Naive thymus-derived CD8-positive, alpha-beta T cell (primary cell): Measurements from ENCODE around the gene REEP6. TPM values are rescaled to one million over a fixed set of nuclear protein-coding genes. Genes with fewer than 3 reads are reported as not detected.
A peak's percentile ranks its signal among the peaks of the same experiment; 100 is the strongest.

Source experiments
- ATAC-seq, 2 donors: fragments of 150-1000 bp; cut with Tn5 transposase in 1 of 2; sonication (Bioruptor Pico), chemical (Tn5 transposase) in 1 of 2; 1 replicate in 1 of 2; 2 replicates in 1 of 2; pipeline ENCODE4 v1.10.0; 2021; ENCODE audit warnings: mild to moderate bottlenecking in 2 of 2, moderate library complexity in 2 of 2
- POLR2A ChIA-PET: fragments of 350-600 bp; sonication (Branson Sonifier 250); formaldehyde crosslinking; loops from one replicate; lab custom pipeline; 2021; ENCODE audit warnings: antibody characterized with exemption; lab: Charles Lee
- DNase-seq, 10 donors: peaks; one replicate each; pipeline versions ENCODE4 v3.0.0 to v3.0.0-alpha.2; 2020 to 2022
- H3K27ac Mint-ChIP-seq, 10 donors: one replicate each; pipeline ENCODE4 v1.8.0; 2020 to 2022; ENCODE audit warnings: mild to moderate bottlenecking in 10 of 10, mixed read lengths in 10 of 10, moderate library complexity in 4 of 10, inconsistent platforms in 1 of 10
- H3K27me3 Mint-ChIP-seq, 5 donors: one replicate each; pipeline ENCODE4 v1.8.0; 2021 to 2022; ENCODE audit warnings: mixed read lengths in 5 of 5
- H3K36me3 Mint-ChIP-seq, 3 donors: one replicate each; pipeline ENCODE4 v1.8.0; 2020 to 2022; ENCODE audit warnings: mixed read lengths in 3 of 3, mild to moderate bottlenecking in 2 of 3, inconsistent platforms in 1 of 3
- H3K4me1 Mint-ChIP-seq, 4 donors: one replicate each; pipeline ENCODE4 v1.8.0; 2021 to 2022; ENCODE audit warnings: mixed read lengths in 4 of 4
- H3K4me3 Mint-ChIP-seq, 10 donors: one replicate each; pipeline ENCODE4 v1.8.0; 2020 to 2022; ENCODE audit warnings: mild to moderate bottlenecking in 10 of 10, mixed read lengths in 10 of 10, moderate library complexity in 6 of 10, inconsistent platforms in 1 of 10
- H3K9me3 Mint-ChIP-seq, 9 donors: one replicate each; pipeline ENCODE4 v1.8.0; 2020 to 2022; ENCODE audit warnings: mixed read lengths in 9 of 9, mild to moderate bottlenecking in 3 of 9, inconsistent platforms in 1 of 9, moderate library complexity in 1 of 9
- polyA plus RNA-seq, 3 donors: library from polyadenylated mRNA; unstranded; fragments of 300-500 nt; fragmentation: Illumina TruSeq; gene quantifications; one replicate each; pipeline ENCODE4 v1.2.3, GENCODE V29; 2021
- total RNA-seq, 8 experiments: library from RNA in 2 of 8; stranded (reverse) in 2 of 8; gene quantifications; one replicate each; pipeline ENCODE4 v1.2.3 and lab custom pipeline; 2021 to 2026

Gene REEP6
- total and polyA plus RNA-seq, 5 experiments from 2014 or later = 4.7 to 7.7 (median 4.9) TPM

- no peak for DNase-seq
- Mint-ChIP-seq H3K36me3 (peaks cover 0 to 2% (median 0%) of the 10 kb centered on the region in 3 donors), H3K27ac (peak overlapping the region in 6 of 10 donors; percentile 30 to 94 (median 68)), H3K4me1 (peaks cover 11 to 36% (median 20%) of the 10 kb centered on the region in 4 donors), H3K27me3 (peaks cover 0 to 20% (median 2%) of the 10 kb centered on the region in 5 donors), H3K4me3 (peak overlapping the region in 3 of 10 donors; percentile 34 to 45 (median 42)), H3K9me3 (no peaks in the 10 kb centered on the region)
- POLR2A ChIA-PET = interaction anchor here (0.9 kb wide), 1 partner anchor 15 kb away, joined by 3 read pairs; the partner anchor contains the start of gene REEP6
- ATAC-seq = no peak
Measured at GRCh38 chr19:1505991-1506881, 15.3 kb downstream of the REEP6 start.

- POLR2A ChIA-PET = no interaction called here
- H3K36me3 Mint-ChIP-seq = peaks cover 0 to 2% (median 0%) of the 10 kb centered on the region in 3 donors
- no peaks in the 10 kb centered on the region for H3K9me3 Mint-ChIP-seq
- H3K27ac Mint-ChIP-seq = peak overlapping the region in 9 of 10 donors; percentile 77 to 97 (median 96)
- DNase-seq (no peak), ATAC-seq (no peak)
- peaks cover 11 to 39% (median 21%) of the 10 kb centered on the region in 4 donors for H3K4me1 Mint-ChIP-seq
- peak overlapping the region in 6 of 10 donors; percentile 6 to 91 (median 86) for H3K4me3 Mint-ChIP-seq
- H3K27me3 Mint-ChIP-seq = peaks cover 0 to 20% (median 2%) of the 10 kb centered on the region in 5 donors
Measured at GRCh38 chr19:1507192-1507660, 16.2 kb downstream of the REEP6 start.

- POLR2A ChIA-PET = no interaction called here
- H3K27me3 Mint-ChIP-seq = peaks cover 0 to 20% (median 2%) of the 10 kb centered on the region in 5 donors
- H3K4me1 Mint-ChIP-seq = peaks cover 11 to 44% (median 23%) of the 10 kb centered on the region in 4 donors
- H3K4me3 Mint-ChIP-seq = peak overlapping the region; percentile 78 to 93 (median 88)
- H3K27ac Mint-ChIP-seq = peak overlapping the region; percentile 77 to 97 (median 95)
- peaks cover 0 to 2% (median 0%) of the 10 kb centered on the region in 3 donors for H3K36me3 Mint-ChIP-seq
- H3K9me3 Mint-ChIP-seq = no peaks in the 10 kb centered on the region
- peak; percentile 90 to 95 for ATAC-seq
- peak; percentile 86 to 97 (median 94) for DNase-seq
Measured at GRCh38 chr19:1507763-1508506, 17.0 kb downstream of the REEP6 start.

DNA sequence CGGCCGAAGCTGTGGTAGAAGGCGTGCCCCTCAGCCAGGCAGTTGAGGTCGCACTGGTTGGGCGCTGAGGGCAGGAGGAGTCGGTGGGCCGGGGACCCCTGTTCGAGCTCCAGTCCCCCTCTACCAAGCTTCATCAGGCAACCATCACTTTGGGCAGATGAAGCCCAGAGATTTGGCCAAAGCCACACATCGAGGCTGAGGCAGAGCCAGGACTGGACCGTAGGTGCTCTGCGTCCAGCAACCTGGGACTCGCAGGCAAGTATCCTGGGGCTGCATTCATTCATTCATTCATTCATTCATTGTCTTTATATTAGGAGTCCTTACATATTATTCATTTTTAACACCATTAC lies 17.5 kb downstream of the REEP6 start:
- H3K9me3 Mint-ChIP-seq = no peaks in the 10 kb centered on the region
- peak overlapping the region in 9 of 10 donors; percentile 13 to 93 (median 56) for H3K4me3 Mint-ChIP-seq
- peak overlapping the region in 4 of 10 donors; percentile 29 to 79 (median 64) for H3K27ac Mint-ChIP-seq
- POLR2A ChIA-PET = no interaction called here
- no peak for DNase-seq
- peaks cover 10 to 39% (median 22%) of the 10 kb centered on the region in 4 donors for H3K4me1 Mint-ChIP-seq
- peaks cover 0 to 2% (median 0%) of the 10 kb centered on the region in 3 donors for H3K36me3 Mint-ChIP-seq
- peaks cover 0 to 20% (median 2%) of the 10 kb centered on the region in 5 donors for H3K27me3 Mint-ChIP-seq
- no peak for ATAC-seq

- Mint-ChIP-seq H3K9me3 (no peaks in the 10 kb centered on the region), H3K4me1 (peaks cover 11 to 37% (median 20%) of the 10 kb centered on the region in 4 donors), H3K36me3 (no peaks in the 10 kb centered on the region), H3K27ac (peak overlapping the region in 3 of 10 donors; percentile 60 to 88 (median 65)), H3K4me3 (peak overlapping the region in 4 of 10 donors; percentile 0 to 55 (median 31)), H3K27me3 (peaks cover 0 to 16% (median 7%) of the 10 kb centered on the region in 5 donors)
- DNase-seq = no peak
- ATAC-seq = no peak
- POLR2A ChIA-PET = no interaction called here
Measured at GRCh38 chr19:1509602-1510441, 18.8 kb downstream of the REEP6 start.

DNA sequence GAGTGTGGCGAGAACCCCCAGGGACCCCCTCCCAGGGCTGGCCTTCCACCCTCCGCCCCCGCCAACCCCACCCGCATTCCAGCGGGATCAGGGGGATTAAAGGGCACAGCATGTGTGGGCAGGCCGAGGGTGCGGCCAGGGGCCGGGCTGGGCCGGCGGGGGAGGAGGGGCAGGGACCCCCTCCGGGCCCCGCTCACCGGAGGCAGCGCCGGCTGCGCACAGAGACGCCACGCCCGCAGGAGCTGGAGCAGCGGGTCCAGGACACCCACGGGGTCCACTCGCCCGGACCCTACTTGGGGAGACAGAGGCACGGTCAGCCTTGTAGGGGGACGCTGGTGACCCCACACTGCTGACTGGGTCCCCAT lies 19.4 kb downstream of the REEP6 start:
- no peak overlapping the region for H3K27ac Mint-ChIP-seq
- POLR2A ChIA-PET = no interaction called here
- ATAC-seq (no peak), DNase-seq (no peak)
- peak overlapping the region in 1 of 10 donors; percentile 36 for H3K4me3 Mint-ChIP-seq
- peaks cover 11 to 35% (median 20%) of the 10 kb centered on the region in 4 donors for H3K4me1 Mint-ChIP-seq
- peaks cover 0 to 14% (median 5%) of the 10 kb centered on the region in 5 donors for H3K27me3 Mint-ChIP-seq
- H3K36me3 Mint-ChIP-seq = no peaks in the 10 kb centered on the region
- H3K9me3 Mint-ChIP-seq = no peaks in the 10 kb centered on the region

GRCh38 chr19:1510807-1511206 lies 19.8 kb downstream of the REEP6 start:
- Mint-ChIP-seq H3K27ac (peak overlapping the region in 2 of 10 donors; percentile 63 to 67), H3K27me3 (peaks cover 0 to 10% (median 2%) of the 10 kb centered on the region in 5 donors), H3K9me3 (no peaks in the 10 kb centered on the region), H3K4me1 (peaks cover 11 to 34% (median 20%) of the 10 kb centered on the region in 4 donors), H3K4me3 (peak overlapping the region in 5 of 10 donors; percentile 11 to 59 (median 24)), H3K36me3 (no peaks in the 10 kb centered on the region)
- DNase-seq = no peak
- no peak for ATAC-seq
- POLR2A ChIA-PET = no interaction called here

DNA sequence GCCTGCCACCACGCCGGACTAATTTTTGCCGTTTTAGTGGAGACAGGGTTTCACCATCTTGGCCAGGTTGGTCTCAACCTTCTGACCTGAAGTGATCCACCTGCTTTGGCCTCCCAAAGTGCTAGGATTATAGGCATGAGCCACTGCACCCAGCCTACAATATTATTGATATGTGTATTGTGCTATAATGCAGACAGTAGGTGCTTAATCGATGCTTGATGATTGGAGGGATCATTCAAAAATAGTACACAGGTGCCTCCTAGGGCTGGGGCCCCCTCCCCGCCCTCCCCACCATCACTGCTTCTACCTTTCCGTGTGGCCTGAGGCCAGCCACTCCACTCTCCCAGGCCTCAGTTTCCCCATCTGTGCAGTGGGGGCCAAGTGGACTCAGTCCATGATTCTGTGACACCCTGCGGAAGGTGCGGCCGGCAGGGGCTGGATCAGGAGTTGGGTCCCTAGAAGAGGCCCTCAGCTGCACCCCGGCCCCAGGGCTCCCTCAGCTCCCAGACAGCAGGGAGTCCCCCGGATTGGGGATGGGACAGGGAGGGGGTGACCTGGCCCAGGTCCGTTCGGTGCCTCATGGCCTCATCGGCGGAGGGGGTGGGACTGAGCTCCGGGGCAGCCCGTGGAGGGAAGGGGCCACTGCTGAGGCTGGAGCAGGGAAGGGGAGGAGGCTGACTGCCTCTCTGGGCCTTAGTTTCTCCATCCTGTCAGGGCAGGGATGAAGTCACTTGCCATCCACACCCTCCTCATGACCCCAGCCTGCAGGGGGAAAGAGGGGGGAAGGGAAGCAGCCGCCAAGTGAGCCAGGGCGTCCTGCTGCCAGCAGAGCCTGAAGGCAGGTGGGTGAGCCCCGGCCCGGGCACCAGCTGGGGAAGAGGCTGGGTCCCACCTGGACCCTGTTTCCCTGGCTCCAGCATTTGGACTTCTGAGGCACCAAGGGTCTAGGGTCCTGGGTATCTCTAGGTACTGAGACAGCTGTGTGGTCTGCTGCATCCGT lies 20.6 kb downstream of the REEP6 start:
- ATAC-seq (no peak), DNase-seq (no peak)
- Mint-ChIP-seq H3K27me3 (peaks cover 0 to 15% (median 3%) of the 10 kb centered on the region in 5 donors), H3K36me3 (no peaks in the 10 kb centered on the region), H3K9me3 (no peaks in the 10 kb centered on the region), H3K4me1 (peaks cover 9 to 31% (median 20%) of the 10 kb centered on the region in 4 donors), H3K4me3 (peak overlapping the region; percentile 63 to 82 (median 69)), H3K27ac (peak overlapping the region in 2 of 10 donors; percentile 63 to 72)
- POLR2A ChIA-PET = interaction anchor here (0.5 to 1.5 kb wide), 2 partner anchors 243 to 606 kb away, joined by 3 to 4 read pairs; partner anchors contain the start of gene CIRBP

DNA sequence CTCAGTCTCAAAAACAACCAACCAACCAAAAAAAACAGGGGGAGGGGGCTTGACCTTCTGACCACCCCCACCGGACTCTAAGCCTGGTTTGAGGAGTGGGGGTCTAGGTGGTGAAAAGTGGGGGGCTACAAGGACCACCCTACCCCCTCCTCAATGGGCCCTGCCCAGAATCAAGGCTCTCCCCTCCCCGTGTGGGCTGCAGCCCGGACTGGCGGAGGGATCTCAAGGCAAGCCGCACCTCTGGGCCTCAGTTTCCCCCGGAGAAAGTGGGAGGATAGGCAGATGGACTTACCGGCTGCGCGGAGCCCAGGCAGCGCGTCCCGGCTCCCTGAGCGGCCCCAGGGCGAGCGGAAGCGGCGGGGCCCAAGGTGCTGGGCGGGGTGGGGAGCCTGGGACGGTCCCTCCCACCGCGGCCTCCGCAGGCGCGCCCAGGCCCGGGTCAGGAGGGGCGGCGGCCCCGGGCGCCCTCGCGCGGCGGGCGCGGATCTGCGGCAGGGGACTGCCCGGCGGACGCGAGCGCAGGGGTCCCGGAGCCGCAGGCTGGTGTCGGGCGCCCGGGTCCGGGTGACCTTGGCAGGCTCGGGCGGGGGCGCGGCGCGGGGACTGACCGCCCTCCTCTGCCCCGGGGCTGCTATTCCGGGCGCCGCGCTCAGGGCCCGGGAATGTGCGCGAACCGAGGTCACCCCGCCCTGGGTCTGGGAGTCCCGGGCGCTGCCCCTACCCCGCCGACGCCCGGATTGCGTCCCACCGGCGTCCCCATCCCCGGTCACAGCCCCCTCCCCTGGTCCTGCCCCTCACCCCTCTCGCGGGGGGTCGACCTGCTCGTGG lies 21.9 kb downstream of the REEP6 start, which contains the start of gene ADAMTSL5:
Gene ADAMTSL5 (minus strand): TSS at position 349 of the 828 bp plus-strand sequence. CDS start 2,076 bp downstream, outside the sequence.
- H3K27ac Mint-ChIP-seq = peak within 1 kb of the TSS in 3 of 10 donors; percentile 47 to 72 (median 69)
- peak in 9 of 10 donors; percentile 27 to 61 (median 51) for DNase-seq
- no peaks in the 10 kb centered on the region for H3K36me3 Mint-ChIP-seq

More for the DNA sequence above, 21.9 kb downstream of the REEP6 start, which contains the start of gene ADAMTSL5:
- peak; percentile 68 to 81 for ATAC-seq
- Mint-ChIP-seq H3K9me3 (no peaks in the 10 kb centered on the region), H3K4me1 (peaks cover 7 to 24% (median 15%) of the 10 kb centered on the region in 4 donors), H3K27me3 (peaks cover 0 to 16% (median 3%) of the 10 kb centered on the region in 5 donors), H3K4me3 (peak within 1 kb of the TSS; percentile 63 to 82 (median 69))
- POLR2A ChIA-PET = interaction anchor here (0.5 to 1.5 kb wide), 2 partner anchors 71 to 244 kb away, joined by 3 read pairs; partner anchors contain the start of gene CIRBP
